ENCODE data around the gene NAA80.

The NAA80 gene

DNA sequence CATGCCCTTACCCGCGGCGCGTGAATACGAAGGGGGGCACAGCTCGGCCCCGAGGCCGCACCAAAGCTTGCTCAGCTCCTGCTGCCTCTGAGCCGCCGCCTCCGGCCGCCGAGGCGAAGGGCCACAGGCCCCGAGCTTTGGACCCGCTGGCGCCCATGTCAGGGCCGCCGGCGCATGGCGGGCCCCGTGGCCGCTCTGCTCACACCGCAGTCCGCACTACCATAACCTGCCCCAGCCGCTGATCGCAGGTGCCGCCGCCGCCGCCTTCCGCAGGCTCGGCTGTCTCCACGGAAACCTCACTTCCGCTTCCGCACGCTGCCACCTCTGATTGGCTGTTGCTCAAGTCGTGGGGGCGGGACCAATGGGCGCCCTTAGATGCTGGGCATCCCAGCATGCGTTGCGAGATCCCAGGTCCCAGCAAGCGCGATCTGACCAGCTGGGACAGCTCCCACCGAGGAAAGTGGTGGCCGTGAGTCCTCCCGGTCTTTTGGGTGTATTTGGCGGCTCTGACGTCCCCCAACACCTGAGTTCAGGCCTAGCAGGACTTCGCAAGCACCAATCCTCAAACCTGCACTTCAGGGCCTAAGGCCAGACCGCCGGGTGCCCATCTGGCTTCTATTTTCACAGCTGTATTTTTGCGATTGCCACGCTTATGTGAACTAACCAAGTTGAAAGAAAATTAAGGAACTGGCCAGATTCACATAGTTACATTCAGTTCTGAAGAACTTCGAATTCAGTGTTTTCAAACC lies 28.9 kb upstream of the NAA80 start, which contains the start of gene TUSC2:
Gene TUSC2 (minus strand): TSS at position 281 of the 749 bp plus-strand sequence. CDS start 124 bp downstream, at position 157.
- peak; percentile 99 for DNase-seq (ENCODE audit: low spot score)

DNA sequence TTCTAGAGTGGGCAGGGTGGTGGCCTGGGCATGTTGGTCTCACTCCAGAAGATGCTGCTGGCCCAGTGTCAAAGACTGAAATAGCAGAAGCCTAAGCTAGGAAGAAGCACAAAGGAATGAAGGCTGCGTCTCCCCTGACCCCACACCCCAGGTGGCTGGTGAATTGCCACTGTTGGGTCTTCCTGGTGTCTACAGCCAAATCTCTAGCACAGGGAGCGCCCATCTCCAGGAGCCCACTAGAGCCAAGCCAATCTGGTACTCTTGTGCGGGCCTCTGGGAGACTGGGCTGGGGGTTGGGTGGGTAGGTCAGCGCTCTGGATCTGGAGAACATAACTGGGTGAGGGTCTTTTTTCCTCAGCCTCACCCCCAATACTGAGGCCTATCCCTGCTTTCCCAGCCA lies 27.9 kb upstream of the NAA80 start:
- no peak for DNase-seq (ENCODE audit: low spot score)

DNA sequence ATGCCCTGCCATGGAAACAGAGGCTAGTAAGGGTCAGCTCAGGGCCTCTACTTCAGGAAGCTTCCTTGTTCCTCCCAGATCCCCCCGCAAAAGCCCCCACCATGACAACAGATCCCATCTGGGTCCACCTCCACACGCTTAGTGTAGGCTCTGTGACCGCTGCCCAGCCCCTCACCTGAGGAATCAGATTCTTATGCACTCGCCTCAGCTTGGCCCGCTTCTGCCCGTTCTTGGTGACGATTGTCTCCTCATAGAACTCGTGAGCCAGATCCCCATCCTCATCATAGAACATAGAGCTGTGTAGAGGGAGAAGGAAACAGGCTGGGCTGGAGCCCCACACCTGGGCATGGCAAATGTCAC lies 27.0 kb upstream of the NAA80 start:
- no peak for DNase-seq (ENCODE audit: low spot score)

DNA sequence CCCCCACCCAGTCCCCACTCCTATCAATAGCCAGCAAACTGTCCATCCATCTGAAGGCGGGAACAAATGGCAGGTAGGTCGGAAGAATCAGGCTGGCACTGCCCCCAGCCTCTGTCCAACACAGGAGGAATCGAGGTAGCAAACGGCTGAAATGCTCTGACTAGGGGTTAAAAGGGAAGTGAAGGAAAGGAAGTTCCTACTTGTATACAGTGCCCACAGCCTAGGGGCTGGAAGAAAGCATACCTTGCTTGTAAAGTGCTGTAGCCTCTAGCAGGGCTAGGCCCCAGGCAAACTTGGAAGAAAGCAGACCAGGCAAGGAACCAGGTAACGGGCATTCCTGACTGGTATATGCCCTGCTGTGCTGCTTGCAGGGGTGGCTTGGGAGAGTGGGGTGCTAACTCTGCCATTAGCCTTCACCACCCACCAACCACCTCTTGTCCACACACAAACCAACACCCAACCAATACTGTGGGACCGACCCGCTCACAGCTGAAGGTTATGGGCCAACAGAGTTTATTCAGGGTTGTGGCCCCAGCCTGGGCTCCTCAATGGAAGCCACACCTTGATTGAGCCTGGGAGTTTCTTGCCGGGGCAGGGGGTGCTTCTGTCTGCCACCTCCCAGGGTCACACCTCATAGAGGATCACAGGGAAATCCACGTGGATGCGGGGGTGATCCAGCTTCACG lies 26.4 kb upstream of the NAA80 start:
- DNase-seq (ENCODE audit: low spot score) = no peak

GRCh38 chr3:50325113-50325480 lies 25.9 kb upstream of the NAA80 start:
- DNase-seq (ENCODE audit: low spot score) = no peak

DNA sequence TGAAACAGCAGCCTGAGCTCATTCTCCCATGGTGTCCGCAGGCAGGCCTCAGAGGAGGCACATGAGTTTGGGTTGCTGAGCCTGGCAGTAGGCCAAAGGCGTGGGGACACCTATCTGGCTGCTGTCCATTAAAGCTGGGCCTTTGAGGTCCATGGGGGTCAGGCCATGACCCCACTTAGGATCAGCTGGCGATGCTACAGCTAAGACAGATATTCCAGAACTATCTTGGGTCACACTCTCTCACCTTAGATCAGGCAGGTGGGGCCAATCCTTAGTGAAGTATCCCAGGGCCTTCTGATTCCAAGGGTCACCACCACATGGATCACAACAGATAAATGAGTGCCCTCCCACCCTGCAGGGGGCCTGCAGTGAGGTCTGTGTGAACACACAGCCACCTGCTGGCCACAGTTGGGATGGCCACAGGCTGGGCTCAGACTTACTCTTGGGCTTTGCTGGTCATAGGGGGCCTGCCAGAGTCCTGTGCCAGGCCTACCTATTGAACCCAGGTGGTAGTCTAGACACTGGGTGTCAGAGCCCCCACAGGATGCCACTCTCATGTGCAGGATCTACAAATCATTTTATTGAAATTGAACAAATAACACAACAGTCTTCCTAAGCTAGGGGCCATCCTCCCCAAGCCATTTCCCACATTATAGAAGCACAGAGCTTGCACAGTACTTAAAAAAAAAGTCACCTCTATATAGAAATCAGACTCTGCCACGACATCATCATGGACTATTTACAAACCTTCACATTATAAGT lies 25.3 kb upstream of the NAA80 start:
- peak; percentile 80 for DNase-seq (ENCODE audit: low spot score)

GRCh38 chr3:50323614-50324199 lies 24.5 kb upstream of the NAA80 start:
- DNase-seq (ENCODE audit: low spot score) = no peak

DNA sequence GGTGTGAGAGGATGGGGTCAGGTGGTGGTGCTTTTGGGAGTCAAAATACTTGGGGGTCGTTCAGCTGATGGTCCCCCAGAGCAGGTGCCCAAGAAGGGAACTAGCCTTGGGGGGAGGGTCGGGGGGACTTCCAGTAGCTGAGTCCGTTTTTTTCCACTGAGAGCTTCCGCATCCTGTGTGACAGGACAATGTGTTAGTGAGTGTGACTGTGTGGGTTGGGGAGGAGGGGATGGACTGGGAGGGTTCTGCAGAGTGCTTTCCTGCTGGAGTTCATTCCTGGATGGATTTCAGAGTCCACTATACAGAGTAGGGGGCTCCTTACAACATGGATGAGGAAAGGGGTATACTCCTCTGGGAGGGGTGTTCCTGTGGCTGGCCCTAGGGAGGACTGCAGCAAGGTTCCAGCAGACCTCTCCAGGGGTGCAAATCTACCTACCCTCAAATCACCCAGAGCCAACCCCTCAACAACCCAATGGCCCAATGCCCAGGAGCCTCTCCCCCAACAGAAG lies 23.9 kb upstream of the NAA80 start:
- DNase-seq (ENCODE audit: low spot score) = no peak

DNA sequence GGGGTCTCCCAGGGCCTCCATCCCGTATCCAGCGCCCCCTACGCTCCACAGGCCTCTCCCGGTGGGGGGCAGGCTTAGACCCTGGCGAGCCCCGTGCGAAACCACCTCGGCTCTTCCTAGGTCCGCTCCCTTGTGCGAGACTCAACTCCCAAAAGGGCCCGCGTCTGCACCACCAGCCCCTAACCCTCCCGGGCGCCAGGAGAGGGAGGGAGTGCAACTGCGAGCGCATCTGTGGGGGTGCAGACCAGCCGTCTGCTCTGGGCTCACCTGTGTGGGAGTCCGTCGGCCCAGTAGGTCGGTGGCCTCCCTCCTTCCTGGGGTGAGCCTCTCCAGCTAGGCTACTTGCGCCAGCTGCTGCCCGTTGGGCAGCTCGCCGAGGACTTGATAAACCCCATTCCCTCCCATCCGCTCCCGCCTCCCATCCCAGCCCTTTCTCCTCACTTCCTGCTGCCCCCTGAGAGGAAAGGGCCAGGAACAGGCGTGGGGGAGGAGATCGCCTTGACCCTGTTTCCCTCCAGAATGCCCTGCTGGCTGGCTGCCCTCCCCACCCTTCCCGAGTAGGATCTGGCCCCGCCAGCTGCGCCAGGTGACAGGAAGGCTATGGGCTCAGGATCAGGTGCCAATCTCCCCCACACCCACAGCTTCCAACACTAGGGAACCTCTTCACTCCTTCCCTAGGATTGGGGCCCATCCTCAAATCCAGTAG lies 23.3 kb upstream of the NAA80 start, which contains the start of gene HYAL2:
Gene HYAL2 (minus strand): TSS at position 360 of the 706 bp plus-strand sequence. CDS start 2,256 bp downstream, outside the sequence.
- DNase-seq (ENCODE audit: low spot score) = no peak

DNA sequence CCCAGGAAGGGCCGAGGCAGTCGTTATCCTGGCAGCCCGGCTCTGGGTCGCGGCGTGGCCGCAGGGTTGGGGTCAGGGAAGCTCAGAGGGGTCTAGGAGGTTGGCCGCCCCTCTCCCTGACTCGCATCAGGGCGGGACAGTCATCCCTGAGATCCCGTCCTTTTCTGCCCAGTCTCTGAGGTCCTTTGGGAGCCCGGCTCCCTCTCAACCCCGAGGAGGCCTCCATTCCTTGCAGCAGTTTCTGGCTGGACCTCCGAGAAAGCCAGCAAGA lies 22.8 kb upstream of the NAA80 start:
- DNase-seq (ENCODE audit: low spot score) = no peak

- DNase-seq (ENCODE audit: low spot score) = peak; percentile 87
These were observed 22.3 kb upstream of the NAA80 start for GRCh38 chr3:50321336-50322114.

- peak; percentile 70 for DNase-seq (ENCODE audit: low spot score)
These were observed 21.7 kb upstream of the NAA80 start for GRCh38 chr3:50320853-50321335.

- peak; percentile 34 for DNase-seq (ENCODE audit: low spot score)
These were observed 20.9 kb upstream of the NAA80 start for GRCh38 chr3:50319894-50320625.

DNA sequence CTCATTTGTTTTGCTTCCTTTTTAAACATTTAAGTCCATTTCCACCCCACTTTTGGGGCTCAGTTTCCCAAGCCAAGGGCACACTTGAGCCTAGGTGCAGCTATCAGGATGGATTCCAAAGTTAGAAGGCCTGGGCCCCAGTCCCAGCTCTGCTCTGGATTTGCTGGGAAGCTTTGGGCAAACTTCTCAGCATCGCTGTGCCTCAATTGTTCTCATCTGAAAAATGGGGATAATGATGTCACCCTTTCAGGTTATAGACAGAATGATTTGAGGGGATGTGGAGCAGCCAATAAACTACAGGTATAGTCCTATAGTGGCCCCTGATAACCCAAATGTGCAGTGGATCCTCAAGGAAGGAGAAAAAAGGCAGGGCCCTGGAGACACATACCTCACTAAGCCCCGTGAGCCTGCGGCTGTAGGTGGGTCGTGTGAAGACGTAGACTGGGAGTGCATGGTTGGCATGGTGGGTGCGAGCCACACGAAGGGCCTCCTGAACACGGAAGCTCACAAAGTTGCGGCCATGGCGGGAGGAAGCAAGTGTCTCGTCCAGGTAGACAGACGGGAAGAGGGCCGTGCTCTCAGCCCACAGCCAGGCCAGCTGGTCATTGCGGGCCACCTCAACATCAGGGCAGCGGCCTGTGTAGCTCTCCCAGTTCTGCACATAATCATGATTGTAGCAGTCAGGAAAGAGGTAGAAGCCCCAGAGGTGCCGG lies 20.1 kb upstream of the NAA80 start:
- no peak for DNase-seq (ENCODE audit: low spot score)

- no peak for DNase-seq (ENCODE audit: low spot score)
These were observed 19.4 kb upstream of the NAA80 start for GRCh38 chr3:50318615-50319014.

DNA sequence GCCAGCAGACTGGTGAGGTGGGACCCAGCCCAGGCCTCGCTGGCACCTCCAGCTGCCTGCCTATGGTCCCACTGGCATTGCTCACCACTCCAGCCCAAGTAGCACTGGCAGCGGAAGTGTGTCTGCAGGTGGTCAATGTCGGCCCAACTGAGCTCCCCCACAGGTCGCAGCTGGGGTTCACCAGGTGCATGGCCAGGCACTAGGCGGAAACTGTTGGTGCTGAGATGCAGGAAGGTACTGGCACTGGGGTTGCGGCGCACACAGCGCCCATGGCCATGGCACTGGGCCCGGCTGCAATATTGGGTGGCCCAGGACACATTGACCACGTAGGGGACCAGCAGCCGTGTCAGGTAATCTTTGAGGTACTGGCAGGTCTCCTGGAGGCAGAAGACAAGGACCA lies 19.0 kb upstream of the NAA80 start:
- DNase-seq (ENCODE audit: low spot score) = no peak

- DNase-seq (ENCODE audit: low spot score) = no peak
These were observed 18.1 kb upstream of the NAA80 start for GRCh38 chr3:50317300-50317699.

GRCh38 chr3:50316657-50317242 lies 17.5 kb upstream of the NAA80 start:
- DNase-seq (ENCODE audit: low spot score) = no peak

- DNase-seq (ENCODE audit: low spot score) = no peak
These were observed 15.6 kb upstream of the NAA80 start for GRCh38 chr3:50314816-50315215.

All from cerebellar cortex (tissue), 1 donor.